HepG2 (cell line): ENCODE data around the gene ZNF511. TPM values are rescaled to one million over a fixed set of nuclear protein-coding genes. Genes with fewer than 3 reads are reported as not detected.

Experiments
- ATAC-seq: fragments of 200-7000 bp; cut with Tn5 transposase; 3 replicates; pipeline ENCODE4 v1.9.1; 2020; ENCODE audit warnings: mild to moderate bottlenecking, moderate library complexity
- BruUV-seq: library from RNA; stranded (reverse); fragments of 400-500 nt; replicated peaks from 2 replicates; lab custom pipeline; 2021; lab: Mats Ljungman, UMichigan
- CTCF ChIA-PET: fragments of 300-600 bp; formaldehyde crosslinking; extraction: SDS; loops from one replicate; lab custom pipeline; 2021; ENCODE audit warnings: low total read pairs, inconsistent platforms, low intra/inter-chr PET ratio; lab: Yijun Ruan, JAX
- POLR2A ChIA-PET: fragments of 350-600 bp; sonication (Branson Sonifier 250); formaldehyde crosslinking; loops from one replicate; lab custom pipeline; 2020; ENCODE audit warnings: antibody characterized with exemption, inconsistent platforms; lab: Yijun Ruan, JAX
- DNase-seq: peaks from one replicate; pipeline ENCODE4 v3.0.0-alpha.2; 2015; ENCODE audit warnings: low spot score
- FAIRE-seq: peaks from 3 replicates; lab custom pipeline; 2011; peaks lifted over from hg19 to GRCh38; lab: Jason Lieb, UNC
- H2AFZ ChIP-seq: one replicate; pipeline ENCODE4 v1.6.1; 2011; ENCODE audit warnings: low read length, inconsistent platforms
- H3K27ac ChIP-seq: fragments of 300-600 bp; 3 replicates; pipeline ENCODE4 v1.8.0; 2011; ENCODE audit warnings: mixed run types, mild to moderate bottlenecking, mixed read lengths, low read length, inconsistent platforms; ENCODE audit not compliant: insufficient read depth; ENCODE audit errors: extremely low read length
- H3K27me3 ChIP-seq, 2 experiments: fragments of 200-600 bp in 1 of 2; 2 replicates in 1 of 2; 3 replicates in 1 of 2; pipeline versions ENCODE4 v1.6.0 to v1.8.0; 2011; ENCODE audit warnings: low read length in 2 of 2, mild to moderate bottlenecking in 2 of 2, moderate library complexity in 2 of 2, inconsistent platforms in 1 of 2; ENCODE audit not compliant: insufficient read depth in 2 of 2, control insufficient read depth in 1 of 2
- H3K36me3 ChIP-seq, 2 experiments: fragments of 200-600 bp in 1 of 2; replicated peaks in 1 of 2; 2 replicates in 1 of 2; 3 replicates in 1 of 2; pipeline versions ENCODE4 v1.5.1 to v1.8.0; 2011; ENCODE audit warnings: low read length in 2 of 2, inconsistent platforms in 1 of 2; ENCODE audit not compliant: insufficient read depth in 2 of 2, control insufficient read depth in 1 of 2
- H3K4me1 ChIP-seq: 2 replicates; pipeline ENCODE4 v1.5.1; 2012; ENCODE audit warnings: low read length, inconsistent platforms; ENCODE audit not compliant: insufficient read depth
- H3K4me2 ChIP-seq: 2 replicates; pipeline ENCODE4 v1.6.0; 2011; ENCODE audit warnings: low read depth, low read length, inconsistent platforms
- H3K4me3 ChIP-seq, 3 experiments: fragments of 200-600 bp in 1 of 3; sonication (generic), shearing (Covaris generic) in 1 of 3; replicated peaks in 1 of 3; 2 replicates each; pipeline ENCODE4 v1.5.1; 2011 to 2016; ENCODE audit warnings: low read length in 3 of 3, inconsistent platforms in 2 of 3, low read depth in 2 of 3, mild to moderate bottlenecking in 2 of 3, control low read depth in 1 of 3, mixed read lengths in 1 of 3; ENCODE audit not compliant: insufficient read depth in 1 of 3
- H3K79me2 ChIP-seq: one replicate; pipeline ENCODE4 v1.6.1; 2011; ENCODE audit warnings: low read length, inconsistent platforms; ENCODE audit not compliant: insufficient read depth
- H3K9ac ChIP-seq: 2 replicates; pipeline ENCODE4 v1.6.0; 2011; ENCODE audit warnings: mild to moderate bottlenecking, low read depth, low read length, inconsistent platforms; ENCODE audit not compliant: insufficient read depth
- H3K9me3 ChIP-seq: 2 replicates; pipeline ENCODE4 v1.5.1; 2012; ENCODE audit warnings: mild to moderate bottlenecking, low read length
- H4K20me1 ChIP-seq: 2 replicates; pipeline ENCODE4 v1.6.0; 2011; ENCODE audit warnings: inconsistent platforms, mild to moderate bottlenecking, low read length, moderate library complexity; ENCODE audit not compliant: insufficient read depth
- AKAP8 ChIP-seq: sonication (generic); formaldehyde crosslinking; IDR thresholded peaks from 2 replicates; pipeline ENCODE4 v1.5.1; 2020; ENCODE audit warnings: mild to moderate bottlenecking, missing genetic modification reagents
- JUN ChIP-seq: sonication (generic); formaldehyde crosslinking; IDR thresholded peaks from 2 replicates; pipeline ENCODE4 v1.4.0; 2020; ENCODE audit warnings: mild to moderate bottlenecking, missing genetic modification reagents
- PHF20 ChIP-seq: sonication (generic); formaldehyde crosslinking; IDR thresholded peaks from 2 replicates; pipeline ENCODE4 v1.5.0; 2020; ENCODE audit warnings: mild to moderate bottlenecking, missing genetic modification reagents
- RFX3 ChIP-seq: IDR thresholded peaks from 2 replicates; pipeline ENCODE4 v1.6.1; 2016; ENCODE audit warnings: missing biosample characterization, missing genetic modification reagents
- SMARCE1 ChIP-seq: fragments of 450-650 bp; IDR thresholded peaks from 2 replicates; pipeline ENCODE4 v1.6.1; 2017; ENCODE audit warnings: borderline replicate concordance
- SRSF1 ChIP-seq: fragments of 200-400 bp; formaldehyde crosslinking; optimal IDR thresholded peaks from 2 replicates; pipeline ENCODE3; 2017; ENCODE audit warnings: mild to moderate bottlenecking, low read depth, low read length, moderate library complexity
- TRIM24 ChIP-seq: sonication (generic); formaldehyde crosslinking; IDR thresholded peaks from 2 replicates; pipeline ENCODE4 v1.8.0; 2022; ENCODE audit warnings: mild to moderate bottlenecking, missing genetic modification reagents
- U2AF2 ChIP-seq: fragments of 200-400 bp; formaldehyde crosslinking; IDR thresholded peaks from 2 replicates; pipeline ENCODE4 v1.6.1; 2017; ENCODE audit warnings: low read depth, mild to moderate bottlenecking, low read length
- ZNF10 ChIP-seq: sonication (generic); formaldehyde crosslinking; IDR thresholded peaks from 2 replicates; pipeline ENCODE4 v1.4.0; 2020; ENCODE audit warnings: mild to moderate bottlenecking, low read depth, missing genetic modification reagents, borderline replicate concordance
- ZNF337 ChIP-seq: sonication (generic); formaldehyde crosslinking; IDR thresholded peaks from 2 replicates; pipeline ENCODE4 v1.5.1; 2020; ENCODE audit warnings: missing genetic modification reagents, low read depth, mild to moderate bottlenecking, borderline replicate concordance
- ZNF460 ChIP-seq: sonication (generic); formaldehyde crosslinking; IDR thresholded peaks from 2 replicates; pipeline ENCODE4 v1.5.1; 2020; ENCODE audit warnings: missing genetic modification reagents, mild to moderate bottlenecking, borderline replicate concordance
- ZSCAN22 ChIP-seq: sonication (generic); formaldehyde crosslinking; IDR thresholded peaks from 2 replicates; pipeline ENCODE4 v1.4.0; 2020; ENCODE audit warnings: mild to moderate bottlenecking, missing genetic modification reagents
- WGBS: methylation state at CpG from one replicate; pipeline ENCODE4 v1.1.6; 2017; ENCODE audit warnings: low lambda C conversion rate; 5-methylcytosine and 5-hydroxymethylcytosine counted together
- in situ Hi-C: cut with HindIII; loops from 2 replicates; pipeline ENCODE4 v1.10.0; 2017; ENCODE audit warnings: low pct_unique_long_range_greater_than_20kb; ENCODE audit not compliant: extremely low pct_ligation_motif_present
- intact Hi-C: fragments of 100-400 bp; cut with micrococcal nuclease; formaldehyde crosslinking; loops from one replicate; pipeline ENCODE4 v1.10.0; 2022; ENCODE audit not compliant: unreplicated experiment
- polyA plus RNA-seq, 8 experiments: library from polyadenylated mRNA; depleted of rRNA in 3 of 8; stranded (reverse) in 7 of 8; unstranded in 1 of 8; fragments of >200 nt; fragmentation: Illumina TruSeq in 4 of 8; extraction: Trizol in 4 of 8; gene quantifications; 2 replicates each; pipeline versions ENCODE4 v1.2.1 to v1.2.3, GENCODE V29; 2011 to 2016; ENCODE audit warnings: low read depth in 4 of 8, missing spikeins in 1 of 8, mixed read lengths in 1 of 8; ENCODE audit not compliant: insufficient read depth in 1 of 8
- total RNA-seq, 5 experiments: library from RNA; depleted of rRNA; stranded (reverse); fragments of >200 nt; fragmentation: Illumina TruSeq; extraction: Trizol; gene quantifications; 2 replicates each; pipeline ENCODE4 v1.2.3, GENCODE V29; 2016; ENCODE audit warnings: low read depth in 1 of 5
- TF ChIP-seq, protein P1 (sequence below): sonication (generic); formaldehyde crosslinking; IDR thresholded peaks from 2 replicates; pipeline ENCODE4 v1.5.0; 2020; ENCODE audit warnings: mild to moderate bottlenecking, missing genetic modification reagents
- TF ChIP-seq, protein P2 (sequence below): sonication (generic); formaldehyde crosslinking; IDR thresholded peaks from 2 replicates; pipeline ENCODE4 v1.4.0; 2020; ENCODE audit warnings: mild to moderate bottlenecking, missing genetic modification reagents

Gene ZNF511
- total and polyA plus RNA-seq, 2 of the 13 experiments (the other 11 are each of a cell fraction or from before 2014, with no cell fraction given) = 35.6 to 66.4 TPM

DNA sequence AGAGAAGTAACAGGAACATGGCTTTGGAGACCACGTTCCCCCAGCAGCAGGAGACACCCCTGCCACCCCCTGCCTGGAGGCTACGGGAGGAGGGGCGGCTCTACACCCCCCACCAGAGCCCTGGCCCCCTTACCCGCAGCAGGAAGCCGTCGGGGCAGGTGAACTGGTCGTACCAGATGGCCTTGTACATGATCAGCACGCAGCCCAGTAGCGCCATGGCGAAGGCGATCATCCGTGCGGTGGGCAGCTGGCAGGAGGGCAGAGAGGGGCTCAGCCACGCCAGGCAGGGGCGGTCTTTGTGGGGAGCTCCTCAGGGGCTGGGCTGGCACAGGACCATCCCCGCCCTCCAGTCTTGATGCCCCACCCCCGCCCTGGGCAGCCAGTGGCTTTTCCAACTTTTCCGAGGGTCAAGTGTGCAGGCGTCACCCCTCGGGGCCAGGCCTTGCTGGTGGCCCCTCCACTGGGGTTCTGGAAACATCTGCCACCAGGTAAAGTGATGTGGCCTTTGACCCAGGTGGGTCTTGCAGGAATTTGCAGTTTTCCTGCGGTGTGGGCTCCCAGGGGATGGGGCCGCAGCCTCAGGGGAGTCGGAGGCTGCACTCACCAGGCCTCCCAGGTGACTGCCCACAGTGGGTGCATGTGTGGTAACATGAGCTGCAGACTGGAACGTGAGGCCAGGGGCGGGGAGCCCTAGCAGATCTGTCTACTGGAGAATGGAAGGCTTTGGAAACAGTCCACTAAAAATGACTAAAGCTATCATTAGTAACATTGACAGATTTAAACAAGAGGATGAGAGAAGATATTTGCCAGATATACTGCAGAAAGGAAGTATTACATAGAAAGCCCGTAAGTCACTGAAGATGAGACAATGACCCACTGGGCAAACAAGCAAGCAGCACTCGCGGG is 18.3 kb downstream of the ZNF511 start:
- Histone ChIP-seq H3K4me2 (no peak overlapping the region), H3K79me2 (no peaks in the 10 kb centered on the region), H3K4me1 (peaks cover 29% of the 10 kb centered on the region), H4K20me1 (no peaks in the 10 kb centered on the region), H3K27ac (no peak overlapping the region), H3K4me3 (no peak overlapping the region; a peak in 1 of 6 replicates), H2AFZ (no peak overlapping the region), H3K9ac (no peak overlapping the region), H3K36me3 (no peaks in the 10 kb centered on the region), H3K27me3 (peaks cover 6 to 59% of the 10 kb centered on the region in 2 experiments), H3K9me3 (no peaks in the 10 kb centered on the region)
- ATAC-seq (no peak), FAIRE-seq (no peak), DNase-seq (no peak)
- no TSS peak for BruUV-seq
- 45% methylated on average over 21 of the region's 28 CpGs for WGBS
- no peak for TF ChIP-seq ZNF10 (CRISPR knock-in tag)
- TF ChIP-seq, protein P1, sequence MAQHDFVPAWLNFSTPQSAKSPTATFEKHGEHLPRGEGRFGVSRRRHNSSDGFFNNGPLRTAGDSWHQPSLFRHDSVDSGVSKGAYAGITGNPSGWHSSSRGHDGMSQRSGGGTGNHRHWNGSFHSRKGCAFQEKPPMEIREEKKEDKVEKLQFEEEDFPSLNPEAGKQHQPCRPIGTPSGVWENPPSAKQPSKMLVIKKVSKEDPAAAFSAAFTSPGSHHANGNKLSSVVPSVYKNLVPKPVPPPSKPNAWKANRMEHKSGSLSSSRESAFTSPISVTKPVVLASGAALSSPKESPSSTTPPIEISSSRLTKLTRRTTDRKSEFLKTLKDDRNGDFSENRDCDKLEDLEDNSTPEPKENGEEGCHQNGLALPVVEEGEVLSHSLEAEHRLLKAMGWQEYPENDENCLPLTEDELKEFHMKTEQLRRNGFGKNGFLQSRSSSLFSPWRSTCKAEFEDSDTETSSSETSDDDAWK (CRISPR knock-in tag) = no peak
- no peak for TF ChIP-seq U2AF2
- no peak for TF ChIP-seq AKAP8 (CRISPR knock-in tag)
- TF ChIP-seq TRIM24 = no peak
- no peak for TF ChIP-seq ZNF460
- TF ChIP-seq ZNF337 (CRISPR knock-in tag) = no peak
- no peak for TF ChIP-seq JUN (CRISPR knock-in tag)
- TF ChIP-seq SMARCE1 = no peak
- TF ChIP-seq PHF20 (CRISPR knock-in tag) = no peak
- TF ChIP-seq, protein P2, sequence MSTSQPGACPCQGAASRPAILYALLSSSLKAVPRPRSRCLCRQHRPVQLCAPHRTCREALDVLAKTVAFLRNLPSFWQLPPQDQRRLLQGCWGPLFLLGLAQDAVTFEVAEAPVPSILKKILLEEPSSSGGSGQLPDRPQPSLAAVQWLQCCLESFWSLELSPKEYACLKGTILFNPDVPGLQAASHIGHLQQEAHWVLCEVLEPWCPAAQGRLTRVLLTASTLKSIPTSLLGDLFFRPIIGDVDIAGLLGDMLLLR (CRISPR knock-in tag) = no peak
- TF ChIP-seq RFX3 (CRISPR knock-in tag) = no peak
- TF ChIP-seq ZSCAN22 (CRISPR knock-in tag) = no peak
- TF ChIP-seq SRSF1 = no peak
- POLR2A ChIA-PET = interaction anchor here (2.0 to 4.5 kb wide), 2 partner anchors 21 to 31 kb away, joined by 9 to 31 read pairs; partner anchors contain the start of genes FUOM and PRAP1
- in situ Hi-C loops = no loop called here
- CTCF ChIA-PET = no interaction called here
- intact Hi-C loops = loop anchor here (10.0 kb wide), 1 partner anchor 48 kb away; the partner anchor contains the start of genes ECHS1 and PAOX
